Measurements from ENCODE around the gene CXCR1.
"Not testable (repeated sequence)": the region's sequence is repeated elsewhere in the genome, so short reads cannot be mapped to it uniquely, and the experiment has no call there.

Gene CXCR1

GRCh38 chr2:218179782-218180181 lies 13.0 kb upstream of the CXCR1 start:
- no peak overlapping the region for H3K4me3 ChIP-seq (ENCODE audit: low read length)
- TF ChIP-seq ZNF274 (IDR thresholded peaks at IDR 0.05; ENCODE audit: low read depth, low read length) = no peak

GRCh38 chr2:218172845-218173244 lies 6.1 kb upstream of the CXCR1 start:
- H3K4me3 ChIP-seq (ENCODE audit: low read length) = no peak overlapping the region
- TF ChIP-seq ZNF274 (IDR thresholded peaks at IDR 0.05; ENCODE audit: low read depth, low read length) = no peak

- not testable (repeated sequence) for H3K4me3 ChIP-seq (ENCODE audit: low read length)
Observed at GRCh38 chr2:218171744-218172143, 5.0 kb upstream of the CXCR1 start.

GRCh38 chr2:218169757-218170546 lies 3.2 kb upstream of the CXCR1 start:
- H3K4me3 ChIP-seq (ENCODE audit: low read length) = no peak overlapping the region
- TF ChIP-seq ZNF274 (IDR thresholded peaks at IDR 0.05; ENCODE audit: low read depth, low read length) = no peak

GRCh38 chr2:218168635-218169462 lies 2.1 kb upstream of the CXCR1 start:
- TF ChIP-seq ZNF274 (IDR thresholded peaks at IDR 0.05; ENCODE audit: low read depth, low read length) = no peak
- no peak overlapping the region for H3K4me3 ChIP-seq (ENCODE audit: low read length)

GRCh38 chr2:218168016-218168415 lies 1.3 kb upstream of the CXCR1 start:
- H3K4me3 ChIP-seq (ENCODE audit: low read length) = no peak overlapping the region
- TF ChIP-seq ZNF274 (IDR thresholded peaks at IDR 0.05; ENCODE audit: low read depth, low read length) = no peak

GRCh38 chr2:218162814-218163213 lies 3.9 kb downstream of the CXCR1 start:
- no peak overlapping the region for H3K4me3 ChIP-seq (ENCODE audit: low read length)
- TF ChIP-seq ZNF274 (IDR thresholded peaks at IDR 0.05; ENCODE audit: low read depth, low read length) = no peak

- H3K4me3 ChIP-seq (ENCODE audit: low read length) = no peak overlapping the region
Observed at GRCh38 chr2:218161644-218162043, 5.1 kb downstream of the CXCR1 start.

GRCh38 chr2:218155953-218156479 lies 10.7 kb downstream of the CXCR1 start:
- no peak overlapping the region for H3K4me3 ChIP-seq (ENCODE audit: low read length)
- TF ChIP-seq ZNF274 (IDR thresholded peaks at IDR 0.05; ENCODE audit: low read depth, low read length) = no peak

More at GRCh38 chr2:218161644-218162043, 5.1 kb downstream of the CXCR1 start:
- TF ChIP-seq ZNF274 (IDR thresholded peaks at IDR 0.05; ENCODE audit: low read depth, low read length) = no peak

GRCh38 chr2:218152777-218153176 lies 14.0 kb downstream of the CXCR1 start:
- H3K4me3 ChIP-seq (ENCODE audit: low read length) = no peak overlapping the region
- TF ChIP-seq ZNF274 (IDR thresholded peaks at IDR 0.05; ENCODE audit: low read depth, low read length) = no peak

- no peak overlapping the region for H3K4me3 ChIP-seq (ENCODE audit: low read length)
- TF ChIP-seq ZNF274 (IDR thresholded peaks at IDR 0.05; ENCODE audit: low read depth, low read length) = no peak
Observed at GRCh38 chr2:218152172-218152571, 14.6 kb downstream of the CXCR1 start.

- no peak for TF ChIP-seq ZNF274 (IDR thresholded peaks at IDR 0.05; ENCODE audit: low read depth, low read length)
- H3K4me3 ChIP-seq (ENCODE audit: low read length) = no peak overlapping the region
Observed at GRCh38 chr2:218149848-218150440, 16.8 kb downstream of the CXCR1 start.

GRCh38 chr2:218149098-218149497 lies 17.7 kb downstream of the CXCR1 start:
- H3K4me3 ChIP-seq (ENCODE audit: low read length) = no peak overlapping the region
- TF ChIP-seq ZNF274 (IDR thresholded peaks at IDR 0.05; ENCODE audit: low read depth, low read length) = no peak

- H3K4me3 ChIP-seq (ENCODE audit: low read length) = no peak overlapping the region
- no peak for TF ChIP-seq ZNF274 (IDR thresholded peaks at IDR 0.05; ENCODE audit: low read depth, low read length)
Observed at GRCh38 chr2:218146056-218146455, 20.7 kb downstream of the CXCR1 start.
